Subcutaneous abdominal adipose tissue (tissue), 5 donors: ENCODE results near the gene RAB36.

ENCODE experiments used
- H3K27ac ChIP-seq: one replicate; pipeline ENCODE4 v1.7.0; 2013; ENCODE audit warnings: low read depth, mild to moderate bottlenecking, inconsistent platforms, low read length, moderate library complexity
- H3K27me3 ChIP-seq, 5 donors: one replicate each; pipeline ENCODE4 v1.7.0; 2013; ENCODE audit warnings: low read length in 5 of 5, inconsistent platforms in 1 of 5; ENCODE audit not compliant: control insufficient read depth in 5 of 5, insufficient read depth in 4 of 5
- H3K36me3 ChIP-seq, 5 donors: one replicate each; pipeline ENCODE4 v1.7.0; 2013; ENCODE audit warnings: low read length in 5 of 5; ENCODE audit not compliant: control insufficient read depth in 5 of 5, insufficient read depth in 5 of 5
- H3K4me1 ChIP-seq, 5 donors: one replicate each; pipeline ENCODE4 v1.7.0; 2013; ENCODE audit warnings: low read length in 5 of 5, mild to moderate bottlenecking in 3 of 5, moderate library complexity in 1 of 5; ENCODE audit not compliant: control insufficient read depth in 5 of 5, insufficient read depth in 5 of 5
- H3K4me3 ChIP-seq, 5 donors: one replicate each; pipeline ENCODE4 v1.7.0; 2013; ENCODE audit warnings: low read length in 5 of 5, low read depth in 1 of 5
- H3K9ac ChIP-seq, 5 donors: one replicate each; pipeline ENCODE4 v1.7.0; 2013; ENCODE audit warnings: low read length in 5 of 5, mild to moderate bottlenecking in 4 of 5, moderate library complexity in 3 of 5
- H3K9me3 ChIP-seq, 5 donors: one replicate each; pipeline ENCODE4 v1.7.0; 2013; ENCODE audit warnings: low read length in 5 of 5; ENCODE audit not compliant: control insufficient read depth in 5 of 5
- donor health status: healthy.
- donor health status: healthy.
- donor health status: healthy.
- donor health status: healthy.
- donor health status: healthy.

The RAB36 gene

GRCh38 chr22:23155831-23156230 lies 10.6 kb downstream of the RAB36 start:
- H3K4me3 ChIP-seq, result no peak overlapping the region
- H3K9ac ChIP-seq, result no peak overlapping the region
- H3K4me1 ChIP-seq, result peaks cover 0 to 13% (median 0%) of the 10 kb centered on the region in 5 donors
- no peaks in the 10 kb centered on the region for H3K9me3 ChIP-seq
- no peak overlapping the region for H3K27ac ChIP-seq
- peaks cover 0 to 3% (median 2%) of the 10 kb centered on the region in 5 donors for H3K36me3 ChIP-seq
- H3K27me3 ChIP-seq, result no peaks in the 10 kb centered on the region

- Histone ChIP-seq H3K27ac (no peak overlapping the region), H3K4me3 (no peak overlapping the region), H3K9ac (no peak overlapping the region), H3K4me1 (peaks cover 0 to 9% (median 0%) of the 10 kb centered on the region in 5 donors), H3K36me3 (peaks cover 0 to 6% (median 0%) of the 10 kb centered on the region in 5 donors), H3K27me3 (no peaks in the 10 kb centered on the region), H3K9me3 (no peaks in the 10 kb centered on the region)
Measured at GRCh38 chr22:23156286-23156685, 11.0 kb downstream of the RAB36 start.

GRCh38 chr22:23157560-23158515 lies 12.6 kb downstream of the RAB36 start:
- peaks cover 0 to 2% (median 0%) of the 10 kb centered on the region in 5 donors for H3K4me1 ChIP-seq
- H3K9ac ChIP-seq, result no peak overlapping the region

GRCh38 chr22:23158516-23159290 lies 13.4 kb downstream of the RAB36 start:
- Histone ChIP-seq H3K36me3 (peaks cover 0 to 6% (median 0%) of the 10 kb centered on the region in 5 donors), H3K4me3 (no peak overlapping the region), H3K9me3 (no peaks in the 10 kb centered on the region)

More at GRCh38 chr22:23157560-23158515, 12.6 kb downstream of the RAB36 start:
- Histone ChIP-seq H3K9me3 (no peaks in the 10 kb centered on the region), H3K4me3 (no peak overlapping the region), H3K36me3 (peaks cover 0 to 6% (median 0%) of the 10 kb centered on the region in 5 donors), H3K27ac (no peak overlapping the region), H3K27me3 (no peaks in the 10 kb centered on the region)

GRCh38 chr22:23159291-23159630 lies 14.0 kb downstream of the RAB36 start:
- Histone ChIP-seq H3K4me3 (no peak overlapping the region), H3K9ac (no peak overlapping the region), H3K4me1 (peaks cover 0 to 9% (median 8%) of the 10 kb centered on the region in 5 donors), H3K27ac (no peak overlapping the region), H3K9me3 (no peaks in the 10 kb centered on the region), H3K36me3 (peaks cover 0 to 6% (median 0%) of the 10 kb centered on the region in 5 donors), H3K27me3 (no peaks in the 10 kb centered on the region)

More at GRCh38 chr22:23158516-23159290, 13.4 kb downstream of the RAB36 start:
- H3K9ac ChIP-seq, result no peak overlapping the region
- H3K4me1 ChIP-seq, result peaks cover 0 to 4% (median 4%) of the 10 kb centered on the region in 5 donors
- H3K27ac ChIP-seq, result no peak overlapping the region
- H3K27me3 ChIP-seq, result no peaks in the 10 kb centered on the region

GRCh38 chr22:23161029-23161428 lies 15.8 kb downstream of the RAB36 start:
- no peaks in the 10 kb centered on the region for H3K27me3 ChIP-seq
- peaks cover 0 to 4% (median 0%) of the 10 kb centered on the region in 5 donors for H3K9me3 ChIP-seq
- no peak overlapping the region for H3K27ac ChIP-seq
- H3K4me1 ChIP-seq, result peaks cover 0 to 12% (median 8%) of the 10 kb centered on the region in 5 donors
- H3K9ac ChIP-seq, result no peak overlapping the region
- peaks cover 0 to 3% (median 0%) of the 10 kb centered on the region in 5 donors for H3K36me3 ChIP-seq
- H3K4me3 ChIP-seq, result no peak overlapping the region

GRCh38 chr22:23161574-23161973 lies 16.3 kb downstream of the RAB36 start:
- H3K9ac ChIP-seq, result no peak overlapping the region
- no peak overlapping the region for H3K4me3 ChIP-seq
- H3K36me3 ChIP-seq, result peaks cover 0 to 3% (median 0%) of the 10 kb centered on the region in 5 donors
- H3K4me1 ChIP-seq, result peaks cover 0 to 12% (median 8%) of the 10 kb centered on the region in 5 donors
- H3K27ac ChIP-seq, result no peak overlapping the region
- no peaks in the 10 kb centered on the region for H3K27me3 ChIP-seq
- H3K9me3 ChIP-seq, result peaks cover 0 to 4% (median 0%) of the 10 kb centered on the region in 5 donors

GRCh38 chr22:23163665-23164064 lies 18.4 kb downstream of the RAB36 start:
- Histone ChIP-seq H3K27me3 (no peaks in the 10 kb centered on the region), H3K4me3 (no peak overlapping the region), H3K36me3 (peaks cover 0 to 3% (median 0%) of the 10 kb centered on the region in 5 donors), H3K9me3 (peaks cover 0 to 4% (median 0%) of the 10 kb centered on the region in 5 donors), H3K4me1 (peaks cover 0 to 12% (median 8%) of the 10 kb centered on the region in 5 donors), H3K27ac (no peak overlapping the region), H3K9ac (no peak overlapping the region)

GRCh38 chr22:23164091-23164490 lies 18.8 kb downstream of the RAB36 start:
- peaks cover 0 to 4% (median 0%) of the 10 kb centered on the region in 5 donors for H3K9me3 ChIP-seq
- no peak overlapping the region for H3K27ac ChIP-seq
- H3K9ac ChIP-seq, result no peak overlapping the region

More at GRCh38 chr22:23164091-23164490, 18.8 kb downstream of the RAB36 start:
- H3K4me3 ChIP-seq, result no peak overlapping the region
- peaks cover 0 to 12% (median 8%) of the 10 kb centered on the region in 5 donors for H3K4me1 ChIP-seq
- no peaks in the 10 kb centered on the region for H3K27me3 ChIP-seq
- H3K36me3 ChIP-seq, result peaks cover 0 to 3% (median 0%) of the 10 kb centered on the region in 5 donors
